Middle frontal gyrus (tissue), 1 donor: Measurements from ENCODE around the gene OLFM2.
"Not testable (repeated sequence)": the region's sequence is repeated elsewhere in the genome, so short reads cannot be mapped to it uniquely, and the experiment has no call there.

ENCODE experiments used
- DNase-seq: peaks from one replicate; pipeline ENCODE4 v3.0.0-alpha.2; 2015; ENCODE audit warnings: low spot score; ENCODE audit errors: extremely low spot score

Gene OLFM2

GRCh38 chr19:9863759-9864158 lies 72.6 kb downstream of the OLFM2 start:
- DNase-seq = no peak

DNA sequence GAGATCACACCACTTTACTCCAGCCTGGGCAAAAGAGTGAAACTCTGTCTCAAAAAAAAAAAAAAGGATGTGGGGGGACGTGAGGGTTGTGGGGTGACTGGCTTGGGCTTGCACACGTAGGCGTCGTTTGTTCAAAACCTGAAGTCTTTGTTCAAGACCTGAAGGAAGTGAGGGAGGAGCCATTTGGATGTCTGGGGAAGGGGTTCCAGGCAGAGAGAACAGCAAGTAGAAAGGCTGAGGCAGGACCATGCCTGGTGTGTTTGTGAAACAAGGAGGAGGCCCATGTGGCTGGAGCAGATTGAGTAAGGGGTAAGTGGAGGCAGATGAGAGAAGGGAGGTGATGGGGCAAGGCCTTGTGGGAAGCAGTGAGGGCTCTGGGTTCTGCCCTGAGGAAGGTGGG lies 73.4 kb downstream of the OLFM2 start:
- no peak for DNase-seq

DNA sequence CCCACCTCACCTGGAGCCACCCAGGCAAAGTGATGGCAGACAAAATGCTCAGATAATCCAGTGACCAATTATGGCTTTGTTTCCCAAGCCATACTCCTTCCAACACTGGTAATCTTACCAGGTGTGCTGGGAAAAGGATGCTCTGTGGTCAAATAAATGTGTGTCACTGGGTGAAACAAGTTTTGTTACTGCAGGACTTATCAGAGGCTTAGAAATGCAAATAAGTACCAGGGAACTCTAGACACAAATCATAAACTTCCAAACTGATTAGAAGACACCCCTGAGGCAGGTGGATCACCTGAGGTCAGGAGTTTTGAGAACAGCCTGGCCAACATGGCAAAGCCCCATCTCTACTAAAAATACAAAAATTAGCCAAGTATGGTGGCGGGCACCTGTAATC lies 74.8 kb downstream of the OLFM2 start:
- DNase-seq = no peak

GRCh38 chr19:9860407-9860806 lies 75.9 kb downstream of the OLFM2 start:
- DNase-seq = no peak

- DNase-seq = no peak
Observed at GRCh38 chr19:9858766-9859165, 77.5 kb downstream of the OLFM2 start.

DNA sequence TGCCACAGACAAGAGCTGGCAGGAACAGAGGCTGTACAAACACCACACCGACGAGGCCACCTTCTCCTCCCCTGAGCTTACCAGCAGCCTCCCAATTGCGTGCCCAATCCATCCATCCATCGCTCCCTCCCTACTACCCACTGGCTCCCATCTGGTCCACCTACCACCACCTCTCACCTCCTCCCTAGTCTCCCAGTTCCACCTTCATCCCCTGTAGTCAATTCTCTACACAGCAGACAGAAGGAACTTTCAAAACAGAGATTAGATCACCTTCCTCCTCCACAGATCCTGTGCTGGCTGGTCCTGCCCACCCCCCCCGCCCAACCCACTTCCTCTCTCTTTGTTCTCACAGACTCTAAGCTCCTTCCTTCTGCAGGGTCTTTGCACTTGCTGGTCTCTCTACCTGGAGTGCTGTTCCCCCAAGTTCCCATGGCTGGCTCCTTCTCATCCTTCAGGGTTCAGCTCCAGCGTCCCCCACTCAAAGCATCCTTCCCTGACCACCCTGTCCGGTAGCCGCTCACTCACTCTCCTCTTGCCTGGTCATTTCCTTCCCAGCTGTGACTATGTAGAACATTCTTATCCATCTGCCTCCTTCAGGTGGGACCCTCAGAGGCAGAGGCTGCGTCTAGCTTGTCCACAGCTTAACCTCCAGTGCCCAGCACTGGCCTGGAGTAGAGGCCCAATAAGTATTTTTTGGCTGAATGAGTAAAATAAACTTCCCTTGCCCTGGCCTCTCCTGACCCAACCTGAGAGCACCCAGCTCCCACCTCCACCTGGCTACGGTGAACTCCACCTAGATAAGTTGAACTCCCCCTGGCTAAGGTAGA lies 78.2 kb downstream of the OLFM2 start:
- no peak for DNase-seq

DNA sequence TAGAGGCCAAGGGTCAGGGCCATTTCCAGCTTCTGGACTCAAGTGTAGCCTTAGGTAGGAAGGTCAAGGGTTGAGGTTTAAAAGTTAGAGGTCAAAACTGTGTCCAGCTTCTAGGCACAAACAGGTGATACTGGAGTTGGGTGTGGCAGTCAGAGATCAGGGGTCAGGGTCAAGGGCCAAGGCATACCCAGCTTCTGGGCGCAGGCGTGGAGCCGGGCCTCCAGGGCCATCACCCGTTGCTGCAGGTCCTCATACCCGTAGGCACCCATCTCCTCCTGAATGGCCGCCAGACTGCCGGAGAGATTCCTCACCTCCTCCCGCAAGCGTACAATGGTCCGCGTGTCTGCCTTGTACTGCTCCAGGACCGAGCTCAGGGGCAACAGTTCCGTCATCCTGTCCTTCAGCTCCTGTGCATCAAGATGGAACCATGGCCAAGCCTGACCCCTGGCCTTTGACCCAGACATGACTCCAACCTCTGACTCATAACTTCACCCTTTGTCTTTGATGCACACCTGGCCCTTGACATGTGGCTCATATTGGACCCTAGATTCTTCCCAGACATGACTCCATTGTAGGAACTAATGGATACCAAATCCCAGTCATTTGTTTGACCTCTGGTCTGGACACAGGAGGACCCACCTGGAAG lies 79.1 kb downstream of the OLFM2 start:
- DNase-seq = no peak

DNA sequence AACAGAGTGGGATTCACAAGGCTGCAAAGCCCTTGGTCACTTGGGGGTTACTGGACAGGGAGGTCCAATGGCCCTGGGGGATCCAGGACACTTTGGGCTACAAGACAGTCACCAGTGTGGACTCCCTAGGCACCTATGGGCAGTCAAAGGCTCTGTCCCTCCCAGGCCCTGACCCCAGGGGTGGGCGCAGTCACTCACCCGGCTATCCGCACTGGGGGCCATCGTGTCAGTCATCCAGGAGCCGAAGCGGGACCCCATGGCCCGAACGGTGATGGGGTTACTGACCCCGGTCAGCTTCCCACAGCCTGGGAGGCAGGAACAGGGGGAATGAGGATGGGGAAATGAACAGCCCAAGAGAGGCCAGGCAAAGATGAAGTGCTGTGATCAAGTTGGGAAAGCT lies 79.7 kb downstream of the OLFM2 start:
- no peak for DNase-seq

DNA sequence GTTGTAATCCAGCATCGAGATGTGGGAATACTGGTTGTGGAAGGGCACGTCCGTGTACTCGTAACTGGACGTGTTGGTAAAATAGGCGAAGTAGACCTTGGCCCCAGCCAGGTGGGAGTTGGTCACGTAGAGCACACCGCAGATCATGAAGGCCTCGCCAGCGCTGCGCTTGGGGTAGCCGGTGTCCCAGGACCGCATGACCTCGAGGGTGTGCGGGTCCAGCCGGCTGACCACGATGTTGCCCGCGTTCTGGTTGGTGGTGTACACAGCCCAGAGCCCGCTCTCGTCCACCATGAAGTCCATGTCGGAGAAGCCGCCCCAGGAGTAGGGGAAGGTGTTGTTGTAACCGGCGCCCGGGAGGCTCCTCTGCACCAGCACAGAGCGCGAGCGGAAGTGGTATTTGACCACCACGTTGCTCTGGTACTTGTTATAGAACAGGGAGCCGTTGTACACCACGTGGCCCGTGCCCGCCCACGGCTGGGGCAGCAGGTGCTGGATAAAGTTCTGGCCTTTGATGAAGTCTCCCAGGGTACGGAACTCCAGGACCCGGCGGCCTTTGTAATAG lies 82.0 kb downstream of the OLFM2 start:
- no peak for DNase-seq

GRCh38 chr19:9850235-9850959 lies 85.9 kb downstream of the OLFM2 start:
- no peak for DNase-seq

DNA sequence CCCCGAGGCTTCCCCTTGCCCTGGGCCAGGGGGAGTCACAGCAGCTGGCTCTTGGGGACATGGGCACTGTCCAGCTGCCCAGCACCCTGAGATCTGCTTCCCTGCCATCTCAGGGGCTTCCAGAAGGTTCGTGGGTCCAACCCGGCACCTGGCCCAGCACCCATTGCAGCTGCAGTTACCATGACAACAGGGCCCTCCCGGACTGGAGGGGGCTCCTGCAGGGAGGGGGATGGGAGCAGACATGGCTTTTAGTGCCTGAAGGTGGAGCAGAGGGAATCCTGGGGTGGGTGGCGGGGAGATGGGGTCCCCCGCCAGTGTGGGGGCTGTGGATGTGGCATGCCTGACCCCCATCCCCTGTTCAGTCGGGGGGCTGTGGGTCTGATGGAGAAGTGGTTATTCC lies 86.5 kb downstream of the OLFM2 start:
- no peak for DNase-seq

GRCh38 chr19:9848762-9849161 lies 87.6 kb downstream of the OLFM2 start:
- DNase-seq = no peak

- no peak for DNase-seq
Observed at GRCh38 chr19:9848060-9848459, 88.3 kb downstream of the OLFM2 start.

- DNase-seq = no peak
Observed at GRCh38 chr19:9847087-9847671, 89.1 kb downstream of the OLFM2 start.

DNA sequence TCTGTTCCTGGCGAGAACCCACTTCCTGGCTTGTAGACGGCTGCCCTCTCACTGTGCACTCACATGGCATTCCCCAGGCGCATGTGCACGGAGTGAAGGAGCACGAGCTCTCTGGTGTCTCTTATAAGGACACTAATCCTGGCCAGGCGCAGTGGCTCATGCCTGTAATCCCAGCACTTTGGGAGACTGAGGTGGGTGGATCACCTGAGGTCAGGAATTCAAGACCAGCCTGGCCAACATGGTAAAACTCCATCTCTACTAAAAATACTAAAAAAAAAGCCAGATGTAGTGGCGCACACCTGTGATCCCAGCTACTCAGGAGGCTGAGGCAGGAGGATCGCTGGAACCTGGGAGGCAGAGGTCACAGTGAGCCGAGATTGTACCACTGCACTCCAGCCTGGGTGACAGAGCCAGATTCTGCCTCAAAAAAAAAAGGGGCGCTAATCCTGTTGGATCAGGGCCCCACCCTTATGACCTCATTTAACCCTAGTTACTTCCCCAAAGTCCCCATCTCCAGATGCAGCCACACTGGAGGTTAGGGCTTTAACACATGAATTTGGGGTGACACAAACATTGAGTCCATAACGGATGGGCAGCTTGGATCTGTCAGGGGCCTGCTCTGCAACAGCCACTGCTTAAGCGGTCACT lies 92.6 kb downstream of the OLFM2 start:
- DNase-seq = not testable (repeated sequence)

GRCh38 chr19:9842834-9843625 lies 93.3 kb downstream of the OLFM2 start:
- no peak for DNase-seq

GRCh38 chr19:9839415-9839814 lies 96.9 kb downstream of the OLFM2 start:
- DNase-seq = no peak

DNA sequence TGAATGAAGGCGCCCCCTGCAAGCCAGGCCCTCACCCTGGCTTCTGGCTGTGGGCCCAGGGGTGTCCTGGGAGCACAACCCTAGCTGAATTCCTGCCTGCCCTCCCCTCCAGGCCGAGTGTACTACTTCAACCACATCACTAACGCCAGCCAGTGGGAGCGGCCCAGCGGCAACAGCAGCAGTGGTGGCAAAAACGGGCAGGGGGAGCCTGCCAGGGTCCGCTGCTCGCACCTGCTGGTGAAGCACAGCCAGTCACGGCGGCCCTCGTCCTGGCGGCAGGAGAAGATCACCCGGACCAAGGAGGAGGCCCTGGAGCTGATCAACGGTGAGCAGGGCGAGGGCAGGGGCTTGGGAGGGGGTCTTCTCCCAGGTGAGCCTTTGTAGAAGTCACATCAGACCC lies 98.0 kb downstream of the OLFM2 start:
- DNase-seq = no peak

- DNase-seq = no peak
Observed at GRCh38 chr19:9836021-9836420, 100.3 kb downstream of the OLFM2 start.

GRCh38 chr19:9835507-9835949 lies 100.8 kb downstream of the OLFM2 start:
- no peak for DNase-seq
